MCF 10A (cell line): ENCODE results near the gene SCN8A. TPM values are rescaled to one million over a fixed set of nuclear protein-coding genes. Genes with fewer than 3 reads are reported as not detected.

Experiments used
- BruUV-seq: library from RNA; stranded (reverse); fragments of 400-500 nt; replicated peaks from 2 replicates; lab custom pipeline; 2021; lab: Mats Ljungman, UMichigan
- CTCF ChIA-PET: fragments of 300-600 bp; sonication (Branson Sonifier 250); formaldehyde crosslinking; extraction: SDS; loops from one replicate; lab custom pipeline; 2021; ENCODE audit warnings: antibody characterized with exemption, inconsistent platforms; lab: Yijun Ruan, JAX
- POLR2A ChIA-PET: fragments of 300-600, 350-650 bp; sonication (Branson Sonifier 250); formaldehyde crosslinking; extraction: SDS; loops from one replicate; lab custom pipeline; 2020; ENCODE audit warnings: antibody characterized with exemption, inconsistent platforms; lab: Yijun Ruan, JAX
- DNase-seq: peaks from one replicate; pipeline ENCODE4 v3.0.0-alpha.2; 2018; ENCODE audit not compliant: unreplicated experiment
- H3K27ac Mint-ChIP-seq: one replicate; pipeline ENCODE4 v1.8.0; 2022; ENCODE audit warnings: mild to moderate bottlenecking, low read depth, mixed read lengths; ENCODE audit not compliant: unreplicated experiment
- H3K27me3 Mint-ChIP-seq: one replicate; pipeline ENCODE4 v1.8.0; 2022; ENCODE audit warnings: mixed read lengths; ENCODE audit not compliant: insufficient read depth, unreplicated experiment
- H3K36me3 Mint-ChIP-seq: one replicate; pipeline ENCODE4 v1.8.0; 2022; ENCODE audit warnings: mild to moderate bottlenecking, moderate library complexity, mixed read lengths; ENCODE audit not compliant: insufficient read depth, unreplicated experiment
- H3K4me1 Mint-ChIP-seq: one replicate; pipeline ENCODE4 v1.8.0; 2022; ENCODE audit warnings: mixed read lengths; ENCODE audit not compliant: insufficient read depth, unreplicated experiment
- H3K4me3 Mint-ChIP-seq: one replicate; pipeline ENCODE4 v1.8.0; 2022; ENCODE audit warnings: mild to moderate bottlenecking, moderate library complexity, mixed read lengths; ENCODE audit not compliant: unreplicated experiment
- H3K9me3 Mint-ChIP-seq: one replicate; pipeline ENCODE4 v1.8.0; 2022; ENCODE audit warnings: mixed read lengths; ENCODE audit not compliant: unreplicated experiment
- intact Hi-C: fragments of 100-400 bp; cut with micrococcal nuclease; formaldehyde crosslinking; loops from 2 replicates; pipeline ENCODE4 v1.14.1; 2022
- total RNA-seq: library from RNA; stranded (reverse); gene quantifications from 2 replicates; pipeline ENCODE4 v1.2.3, GENCODE V29; 2022
- TF ChIP-seq, protein P1 (sequence below): fragments of 200-600 bp; IDR thresholded peaks from one replicate; pipeline ENCODE4 v1.8.0; 2022; ENCODE audit warnings: antibody characterized with exemption, mild to moderate bottlenecking; ENCODE audit not compliant: unreplicated experiment

The SCN8A gene
- total RNA-seq, 1 experiment from 2014 or later: 0.70 TPM

DNA sequence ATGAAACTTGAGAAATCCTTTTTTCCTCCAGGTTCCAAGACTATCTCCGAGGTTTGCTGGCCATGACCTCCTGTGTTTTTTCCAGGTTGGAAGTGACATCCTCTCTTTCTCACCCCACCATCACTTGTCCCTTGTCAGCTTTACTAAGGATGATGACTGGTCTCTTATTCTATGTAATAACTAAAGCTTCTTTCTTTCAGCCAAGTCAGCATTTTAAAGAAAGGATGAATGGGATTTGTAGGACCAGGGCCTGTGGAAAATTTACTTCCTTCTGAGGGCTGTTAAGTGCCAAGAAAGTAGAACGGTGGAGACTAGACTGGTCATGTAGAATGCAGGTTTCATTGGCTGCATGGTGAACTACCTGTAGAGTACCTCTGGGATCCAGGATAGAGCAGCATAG lies 183.9 kb downstream of the SCN8A start:
- DNase-seq: no peak
- no peak overlapping the region for H3K27ac Mint-ChIP-seq
- no peak overlapping the region for H3K4me3 Mint-ChIP-seq
- peaks cover 7% of the 10 kb centered on the region for H3K9me3 Mint-ChIP-seq
- no peaks in the 10 kb centered on the region for H3K27me3 Mint-ChIP-seq
- TF ChIP-seq, protein P1, sequence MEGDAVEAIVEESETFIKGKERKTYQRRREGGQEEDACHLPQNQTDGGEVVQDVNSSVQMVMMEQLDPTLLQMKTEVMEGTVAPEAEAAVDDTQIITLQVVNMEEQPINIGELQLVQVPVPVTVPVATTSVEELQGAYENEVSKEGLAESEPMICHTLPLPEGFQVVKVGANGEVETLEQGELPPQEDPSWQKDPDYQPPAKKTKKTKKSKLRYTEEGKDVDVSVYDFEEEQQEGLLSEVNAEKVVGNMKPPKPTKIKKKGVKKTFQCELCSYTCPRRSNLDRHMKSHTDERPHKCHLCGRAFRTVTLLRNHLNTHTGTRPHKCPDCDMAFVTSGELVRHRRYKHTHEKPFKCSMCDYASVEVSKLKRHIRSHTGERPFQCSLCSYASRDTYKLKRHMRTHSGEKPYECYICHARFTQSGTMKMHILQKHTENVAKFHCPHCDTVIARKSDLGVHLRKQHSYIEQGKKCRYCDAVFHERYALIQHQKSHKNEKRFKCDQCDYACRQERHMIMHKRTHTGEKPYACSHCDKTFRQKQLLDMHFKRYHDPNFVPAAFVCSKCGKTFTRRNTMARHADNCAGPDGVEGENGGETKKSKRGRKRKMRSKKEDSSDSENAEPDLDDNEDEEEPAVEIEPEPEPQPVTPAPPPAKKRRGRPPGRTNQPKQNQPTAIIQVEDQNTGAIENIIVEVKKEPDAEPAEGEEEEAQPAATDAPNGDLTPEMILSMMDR: no peak
- intact Hi-C loops: no loop called here
- H3K36me3 Mint-ChIP-seq: no peaks in the 10 kb centered on the region
- peaks cover 27% of the 10 kb centered on the region for H3K4me1 Mint-ChIP-seq
- CTCF ChIA-PET: no interaction called here
- POLR2A ChIA-PET: interaction anchor here (0.7 kb wide), 1 partner anchor 92 kb away, joined by 3 read pairs; no protein-coding TSS in a partner anchor
- BruUV-seq: no TSS peak

DNA sequence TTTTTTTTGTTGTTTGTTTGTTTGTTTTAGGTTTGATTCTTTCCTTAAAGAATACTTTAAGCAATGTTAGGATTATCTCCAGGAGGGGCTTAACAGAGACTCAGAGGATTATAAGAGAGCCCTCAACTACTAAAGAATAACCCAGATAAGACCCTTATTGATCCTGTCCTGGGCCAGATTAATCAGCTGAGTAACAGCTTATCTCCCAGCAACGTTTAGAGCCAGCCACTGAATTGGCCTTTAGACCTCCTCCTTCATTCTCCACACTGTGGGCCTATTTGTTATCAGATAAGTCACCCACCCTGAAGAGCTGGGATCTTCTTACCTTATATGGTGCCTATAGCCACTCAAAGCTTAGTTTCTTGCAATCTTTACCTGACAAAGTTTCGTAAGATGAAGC lies 186.4 kb downstream of the SCN8A start:
- ChIA-PET CTCF (interaction anchor here (0.6 kb wide), 1 partner anchor 96 kb away, joined by 3 read pairs; no protein-coding TSS in a partner anchor), POLR2A (no interaction called here)
- Mint-ChIP-seq H3K36me3 (no peaks in the 10 kb centered on the region), H3K27me3 (peaks cover 6% of the 10 kb centered on the region), H3K4me3 (no peak overlapping the region), H3K9me3 (peaks cover 7% of the 10 kb centered on the region), H3K4me1 (peaks cover 10% of the 10 kb centered on the region), H3K27ac (no peak overlapping the region)
- no TSS peak for BruUV-seq
- intact Hi-C loops: no loop called here
- TF ChIP-seq, protein P1: no peak
- DNase-seq: no peak

DNA sequence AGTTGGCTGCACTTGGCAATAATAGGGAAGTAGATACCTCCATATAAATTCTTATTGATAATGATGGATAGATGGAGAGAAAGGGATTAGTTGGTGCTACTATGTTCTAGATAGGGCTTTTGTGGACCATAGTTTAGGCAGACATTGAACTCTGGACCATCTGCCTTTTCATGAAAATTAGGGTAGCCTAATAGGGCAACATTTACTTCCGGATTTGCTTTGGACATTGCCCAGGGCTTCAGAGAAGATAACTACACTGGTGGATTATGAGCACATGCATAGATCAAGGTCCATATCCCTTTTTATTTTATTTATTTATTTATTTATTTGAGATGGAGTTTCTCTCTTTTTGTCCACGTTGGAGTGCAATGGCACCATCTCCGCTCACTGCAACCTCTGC lies 186.9 kb downstream of the SCN8A start:
- Mint-ChIP-seq H3K27me3 (peaks cover 11% of the 10 kb centered on the region), H3K9me3 (peaks cover 7% of the 10 kb centered on the region), H3K4me3 (no peak overlapping the region), H3K27ac (no peak overlapping the region), H3K36me3 (no peaks in the 10 kb centered on the region), H3K4me1 (peaks cover 9% of the 10 kb centered on the region)
- TF ChIP-seq, protein P1: no peak
- ChIA-PET CTCF (interaction anchor here (0.7 kb wide), 1 partner anchor 1029 kb away, joined by 3 read pairs; no protein-coding TSS in a partner anchor), POLR2A (no interaction called here)
- intact Hi-C loops: no loop called here
- no TSS peak for BruUV-seq
- DNase-seq: no peak

DNA sequence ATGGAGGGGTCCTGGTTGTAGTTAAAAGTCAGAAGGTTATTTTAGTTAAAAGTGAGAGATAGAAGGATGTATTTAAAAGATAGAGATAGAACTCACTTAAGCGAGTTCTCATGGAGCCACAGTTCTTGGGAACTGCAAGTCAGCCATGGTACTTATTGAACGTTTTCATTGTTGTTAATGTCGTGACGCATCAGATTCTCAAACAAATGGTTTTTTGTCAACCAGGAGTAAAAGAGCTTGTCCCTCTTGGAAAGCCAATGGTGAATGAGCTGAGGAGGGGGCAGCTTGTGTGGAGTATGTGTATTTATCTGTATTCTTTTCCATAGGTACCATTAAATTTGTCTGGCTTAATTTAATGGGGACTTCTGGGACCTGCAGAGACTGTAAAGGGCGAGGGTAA lies 188.8 kb downstream of the SCN8A start:
- Mint-ChIP-seq H3K4me1 (no peaks in the 10 kb centered on the region), H3K9me3 (no peaks in the 10 kb centered on the region), H3K27ac (no peak overlapping the region), H3K4me3 (no peak overlapping the region), H3K27me3 (peaks cover 11% of the 10 kb centered on the region), H3K36me3 (no peaks in the 10 kb centered on the region)
- no TSS peak for BruUV-seq
- POLR2A ChIA-PET: no interaction called here
- TF ChIP-seq, protein P1: no peak
- CTCF ChIA-PET: no interaction called here
- no peak for DNase-seq
- intact Hi-C loops: no loop called here
